Posterior vena cava (tissue), 2 donors: ENCODE measurements around the gene BEND7. TPM values are rescaled to one million over a fixed set of nuclear protein-coding genes. Genes with fewer than 3 reads are reported as not detected.
"Not testable (repeated sequence)": the region's sequence is repeated elsewhere in the genome, so short reads cannot be mapped to it uniquely, and the experiment has no call there.

Experiments
- DNase-seq: peaks from one replicate; pipeline ENCODE4 v3.0.0-alpha.2; 2020; ENCODE audit warnings: low spot score
- intact Hi-C, 2 donors: fragments of 100-400 bp; cut with DNase I; formaldehyde crosslinking; loops; one replicate each; pipeline versions ENCODE4 v1.14.1 to v1.14.2; 2022 to 2023
- total RNA-seq, 2 donors: library from RNA; stranded (reverse); fragmentation: NEBNext Ultra II Directional; extraction: Animal tissue kit (Norgen Biotek cat#: 25700); gene quantifications; one replicate each; pipeline ENCODE4 v1.2.1, GENCODE V29; 2021
- donor health status: DM: yes; HTN: yes; CAD: no.
- donor health status: DM: yes; HTN: yes; CAD: no.

BEND7 gene
- total RNA-seq, 2 donors from 2014 or later, result 10.1 to 21.7 TPM

DNA sequence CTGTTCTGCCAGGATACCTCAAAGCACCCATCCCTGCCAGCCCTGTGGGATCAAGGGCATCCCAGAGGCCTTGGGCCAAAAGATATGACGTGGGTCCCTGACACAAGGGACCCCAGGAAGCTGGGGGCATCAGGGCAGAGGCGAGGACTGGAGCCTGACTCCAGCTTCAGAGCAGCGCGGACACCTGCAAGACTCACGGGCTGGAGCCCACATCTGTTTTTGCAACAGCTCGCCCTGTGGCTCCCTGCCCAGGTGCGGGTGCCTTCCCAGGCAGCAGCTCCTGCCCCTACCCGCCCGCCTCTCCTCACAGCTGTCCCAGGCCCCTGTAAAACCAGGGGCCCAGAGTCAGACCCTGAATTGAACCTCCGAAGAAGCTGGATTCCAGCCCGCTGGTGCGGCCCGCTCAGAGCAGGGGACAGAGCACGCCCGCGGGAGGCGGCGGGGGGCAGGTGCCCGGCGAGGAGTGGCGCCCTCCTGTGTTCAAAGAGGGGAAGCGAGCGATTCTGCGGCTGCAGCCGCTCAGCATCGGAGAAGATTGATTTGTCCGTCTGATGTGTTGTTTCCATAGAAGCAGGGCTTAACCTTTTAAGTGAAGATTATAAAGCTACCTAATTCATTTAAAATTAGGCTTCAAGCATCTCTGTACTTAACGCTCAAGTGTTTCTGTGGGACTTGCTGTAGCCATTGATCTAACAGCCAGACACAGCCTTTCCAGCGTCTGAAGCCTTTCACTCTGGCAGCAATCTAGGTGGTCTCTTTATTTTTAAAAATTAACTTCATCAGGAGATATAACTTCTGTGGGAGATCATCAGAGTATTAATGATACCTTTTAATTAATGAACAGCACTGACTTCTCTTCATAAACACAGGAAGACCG lies 88.4 kb downstream of the BEND7 start:
- intact Hi-C loops, result no loop called here
- DNase-seq, result peak; percentile 86

DNA sequence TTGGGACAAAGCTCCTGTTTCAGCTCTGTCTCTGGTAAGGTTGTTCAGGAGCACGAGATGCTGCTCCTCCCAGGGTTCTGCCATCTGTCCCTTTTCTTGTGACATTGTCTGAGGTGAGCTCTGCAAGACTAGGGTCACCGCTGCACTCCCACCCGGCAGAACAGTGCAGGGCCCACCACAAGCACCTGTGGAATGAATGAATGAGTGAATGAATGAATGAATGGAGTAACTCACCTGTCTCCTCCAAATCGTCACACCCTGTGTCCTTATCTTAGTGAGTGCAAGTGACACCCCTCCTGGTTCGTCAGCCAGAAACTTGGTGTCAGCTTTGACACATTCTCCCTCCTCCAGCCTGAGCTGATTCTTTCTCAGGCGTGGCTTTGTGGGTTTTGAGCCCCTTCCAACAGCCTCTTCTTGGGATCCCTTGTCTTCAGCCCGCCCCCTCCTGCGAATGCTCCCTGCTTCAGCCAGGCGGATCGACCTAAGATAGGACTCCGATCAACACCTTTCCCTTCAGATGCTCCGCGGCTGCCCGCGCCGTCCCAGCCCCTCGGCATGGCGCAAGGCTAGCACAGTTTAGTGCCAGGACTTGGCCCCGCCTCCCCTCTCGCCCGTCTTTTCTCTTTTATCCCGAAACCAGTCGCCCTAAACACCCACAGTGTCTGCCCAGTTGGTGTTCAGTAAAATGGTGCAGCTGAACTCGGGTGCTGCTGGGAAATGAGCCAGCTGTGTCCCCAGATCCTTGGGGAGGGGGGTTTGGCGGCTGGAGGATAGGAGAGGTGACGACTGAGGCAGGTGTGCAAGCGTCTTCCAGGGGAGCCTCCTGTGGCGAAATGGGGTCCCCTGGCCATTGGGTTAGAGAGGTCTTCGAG lies 89.3 kb downstream of the BEND7 start:
- intact Hi-C loops, result no loop called here
- peak; percentile 84 for DNase-seq

DNA sequence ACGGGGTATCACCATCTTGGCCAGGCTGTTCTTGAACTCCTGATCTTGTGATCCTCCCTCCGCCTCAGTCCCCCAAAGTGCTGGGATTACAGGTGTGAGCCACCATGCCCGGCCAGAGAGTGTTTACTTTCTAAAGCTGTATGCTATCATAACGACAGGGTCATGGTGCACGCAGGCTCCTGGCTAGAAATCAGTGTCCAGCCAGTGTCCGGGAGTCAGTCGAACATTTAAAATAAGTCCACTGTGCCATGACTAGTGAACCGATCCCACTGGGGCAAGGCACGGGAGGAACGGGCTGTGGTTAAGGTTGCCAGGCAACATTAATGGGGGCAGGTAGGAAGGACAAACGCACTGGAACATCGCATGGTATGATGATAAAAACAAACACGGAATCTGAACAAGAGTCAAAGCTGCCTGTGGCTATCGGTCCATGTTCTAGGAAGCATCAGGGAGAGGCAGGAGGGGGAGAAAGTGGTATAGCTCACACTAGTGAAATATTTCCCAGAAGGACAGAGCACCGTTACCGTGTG lies 91.7 kb downstream of the BEND7 start:
- intact Hi-C loops, result no loop called here
- no peak for DNase-seq

DNA sequence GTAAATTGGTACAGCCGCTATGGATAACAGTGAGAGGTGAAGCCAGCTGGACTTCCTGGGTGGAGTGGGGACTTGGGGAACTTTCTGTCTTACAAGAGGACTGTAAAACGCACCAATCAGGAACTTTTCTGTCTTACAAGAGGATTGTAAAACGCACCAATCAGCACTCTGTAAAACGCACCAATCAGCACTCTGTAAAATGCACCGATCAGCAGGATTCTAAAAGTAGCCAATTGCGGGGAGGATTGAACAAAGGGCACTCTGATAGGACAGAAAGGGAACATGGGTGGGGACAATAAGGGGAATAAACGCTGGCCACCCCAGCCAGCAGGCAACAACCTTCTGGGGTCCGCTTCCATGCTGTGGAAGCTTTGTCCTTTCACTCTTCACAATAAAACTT lies 100.9 kb downstream of the BEND7 start:
- DNase-seq, intact Hi-C loops: not testable (repeated sequence)

DNA sequence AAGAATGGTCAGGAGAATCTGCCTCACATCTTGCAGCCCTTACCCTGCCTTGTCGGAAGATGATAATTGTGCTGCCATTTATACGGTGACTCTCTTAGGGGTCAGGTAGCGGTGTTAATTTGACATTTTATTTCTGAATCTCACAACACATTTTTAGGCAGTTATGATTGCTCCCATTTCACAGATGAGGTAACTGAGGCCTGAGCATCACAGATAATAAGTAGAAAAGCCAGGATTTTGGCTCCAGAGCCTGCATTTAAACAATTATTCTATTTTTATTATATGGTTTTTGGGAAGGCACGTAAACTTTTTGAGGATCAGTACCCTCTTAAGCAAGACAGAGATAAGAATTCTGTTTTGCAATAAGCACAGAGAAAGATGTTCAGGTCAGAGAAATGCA lies 103.4 kb downstream of the BEND7 start:
- intact Hi-C loops, result no loop called here
- no peak for DNase-seq

DNA sequence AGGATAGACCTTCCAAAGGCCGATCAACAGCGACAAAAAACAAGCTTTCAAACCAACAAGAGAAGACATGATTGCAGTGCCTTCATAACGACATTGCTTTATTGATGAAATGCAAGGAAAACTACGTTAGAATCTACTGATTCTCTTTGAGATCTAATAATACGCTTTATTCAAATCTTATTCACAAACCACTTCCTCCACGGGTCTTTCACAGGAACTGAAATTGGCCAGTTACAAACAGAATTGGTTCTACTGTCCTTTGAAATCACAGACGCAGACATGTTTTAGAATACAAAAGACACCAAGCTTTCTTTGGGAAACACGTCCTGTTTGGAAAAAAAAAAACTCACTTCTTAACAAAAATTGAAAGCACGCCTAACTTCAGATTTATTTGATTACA lies 106.0 kb downstream of the BEND7 start:
- DNase-seq, result no peak
- intact Hi-C loops, result no loop called here

DNA sequence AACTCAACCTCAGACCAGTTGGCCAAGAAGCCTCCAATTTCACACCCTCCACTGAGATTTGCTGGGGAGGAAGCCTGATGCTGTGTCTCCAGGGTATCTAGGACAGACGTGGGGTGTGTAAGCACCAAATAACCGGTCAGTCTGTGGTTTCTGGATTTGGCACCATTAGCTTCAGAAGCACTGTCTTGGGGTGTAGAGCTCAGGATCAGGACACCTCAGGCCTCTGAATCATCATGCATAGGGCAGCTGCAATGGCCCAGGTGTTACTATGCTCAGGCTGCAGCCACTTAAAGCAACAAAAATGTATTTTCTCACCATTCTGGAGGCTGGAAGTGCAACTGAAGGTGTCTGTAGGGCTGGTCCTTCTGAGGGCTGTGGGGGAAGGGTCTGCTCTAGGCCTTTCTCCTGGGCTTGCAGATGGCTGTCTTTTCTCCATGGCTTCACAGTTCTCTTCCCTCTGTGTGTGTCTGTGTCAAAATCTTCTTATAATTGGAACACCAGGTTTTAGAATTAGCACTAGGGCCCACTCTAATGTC lies 107.4 kb downstream of the BEND7 start:
- no peak for DNase-seq
- intact Hi-C loops, result no loop called here

DNA sequence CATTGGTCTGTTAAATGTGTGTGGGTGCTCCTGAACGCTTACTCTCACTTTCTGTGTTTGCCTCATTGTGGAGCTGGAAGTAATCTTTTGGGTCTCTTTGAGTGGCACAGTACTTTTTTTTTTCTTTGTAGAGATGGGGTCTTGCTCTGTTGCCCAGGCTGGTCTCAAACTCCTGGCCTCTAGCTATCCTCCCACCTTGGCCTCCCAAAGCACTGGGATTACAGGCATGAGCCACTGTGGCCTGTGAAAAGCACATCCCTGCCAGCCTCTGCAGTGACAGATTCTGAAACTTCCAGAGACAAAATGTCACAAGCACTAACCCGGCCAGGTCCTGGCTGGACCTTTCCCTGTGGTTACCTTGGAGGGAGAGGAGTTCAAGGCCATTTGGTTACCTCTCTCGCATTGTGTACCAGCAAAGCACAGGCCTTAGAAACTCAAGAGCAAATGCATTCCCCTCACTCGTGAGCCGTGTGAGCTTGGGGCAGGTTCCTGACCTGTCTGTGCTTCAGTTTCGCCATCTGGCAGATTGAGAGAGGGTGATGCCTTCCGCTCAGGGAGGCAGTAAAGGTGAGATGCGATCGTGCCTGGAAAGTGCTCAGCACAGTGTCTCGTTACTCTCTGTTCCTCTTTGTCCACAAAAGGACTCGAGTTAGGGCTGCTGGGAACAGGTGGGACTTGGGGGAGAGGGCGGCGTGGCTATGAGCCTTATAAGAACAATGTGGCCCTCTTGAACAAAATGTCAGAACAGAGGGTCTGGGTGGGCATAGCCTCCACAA lies 108.1 kb downstream of the BEND7 start:
- intact Hi-C loops, result no loop called here
- no peak for DNase-seq

DNA sequence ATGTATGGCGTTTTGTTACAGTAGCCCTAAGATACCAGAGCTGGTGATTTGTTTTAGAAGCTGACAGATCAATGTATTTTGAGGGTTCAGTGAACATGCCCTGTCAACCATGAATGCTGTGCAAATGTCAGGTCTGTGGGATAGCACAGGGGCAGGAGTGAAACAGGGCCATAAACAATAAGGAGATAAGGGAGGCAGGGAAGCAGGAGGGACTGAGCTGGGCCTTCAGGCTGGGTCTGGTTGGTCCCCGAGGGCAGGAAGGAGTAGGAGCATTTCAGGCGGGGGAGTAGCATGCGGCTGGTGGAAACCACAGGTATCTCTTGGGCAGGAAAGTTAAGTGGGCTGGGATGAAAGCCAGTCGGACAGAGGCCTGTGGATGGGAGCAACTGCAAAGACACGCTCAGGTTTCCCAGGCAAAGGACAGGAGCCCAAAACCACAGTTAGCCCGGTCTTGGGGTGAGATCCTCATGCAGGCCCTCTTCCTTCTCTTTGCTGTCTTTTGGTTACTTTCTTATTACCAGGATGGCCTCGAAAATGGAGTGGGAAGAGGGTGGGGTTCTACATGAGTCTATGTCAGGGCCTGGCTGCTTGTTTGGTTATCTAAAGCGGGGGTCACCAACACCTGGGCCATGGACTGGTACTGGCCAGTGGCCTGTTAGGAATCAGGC lies 111.2 kb downstream of the BEND7 start:
- intact Hi-C loops, result no loop called here
- no peak for DNase-seq

DNA sequence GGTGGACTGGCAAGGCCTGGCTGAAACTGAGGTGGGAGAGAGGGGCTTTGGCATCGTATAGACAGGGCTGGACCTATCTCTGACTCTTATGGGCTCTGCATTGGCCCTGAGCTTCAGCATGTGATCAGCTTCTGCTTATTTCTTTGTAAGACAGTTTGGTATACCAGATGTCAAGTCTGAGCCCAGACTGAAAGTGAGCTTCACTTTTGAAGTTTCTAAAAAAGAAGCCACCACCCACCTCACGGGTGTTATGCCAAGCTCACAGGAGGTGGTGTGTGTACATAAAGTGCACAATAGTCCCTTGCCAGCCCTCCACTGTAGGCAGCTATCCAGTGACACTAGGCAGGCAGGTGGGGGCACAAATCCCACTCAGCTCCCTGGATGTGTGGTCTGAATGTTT lies 112.1 kb downstream of the BEND7 start:
- intact Hi-C loops, result no loop called here
- no peak for DNase-seq

DNA sequence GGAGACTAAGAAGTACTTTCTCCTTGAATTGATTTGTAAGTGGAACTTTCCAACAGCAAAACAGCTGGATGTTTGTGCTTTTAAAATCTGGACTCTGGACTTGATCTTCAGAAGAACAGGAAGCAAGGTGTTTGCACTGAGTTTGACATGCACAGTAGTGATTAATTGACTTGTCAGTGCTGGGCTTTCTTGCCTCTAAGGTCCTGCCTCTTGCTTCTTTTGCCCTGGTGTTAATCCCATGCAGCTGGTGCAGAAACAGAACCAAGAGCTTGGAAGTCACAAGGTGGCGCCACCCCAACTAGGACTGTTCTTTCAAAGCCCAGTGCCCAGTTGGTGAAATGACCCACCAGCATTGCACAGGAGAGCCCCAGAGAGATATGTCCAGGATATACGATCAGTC lies 114.0 kb downstream of the BEND7 start:
- intact Hi-C loops, result no loop called here
- no peak for DNase-seq

DNA sequence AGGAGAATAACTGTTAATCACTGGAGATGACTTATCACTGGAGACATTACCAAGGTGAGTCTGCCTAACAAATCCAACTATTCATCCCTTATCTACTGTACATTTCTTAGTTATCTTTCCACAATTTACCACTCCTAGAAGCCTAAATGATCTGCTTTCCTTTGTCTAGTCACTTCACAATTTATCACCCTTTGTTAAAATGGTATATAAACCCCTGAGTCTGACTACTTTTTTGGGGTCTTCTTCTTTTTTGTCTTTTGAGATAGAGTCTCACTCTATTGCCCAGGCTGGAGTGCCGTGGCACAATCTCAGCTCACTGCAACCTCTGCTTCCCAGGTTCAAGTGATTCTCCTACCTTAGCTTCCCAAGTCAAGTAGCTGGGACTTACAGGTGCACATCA lies 114.7 kb downstream of the BEND7 start:
- no peak for DNase-seq
- intact Hi-C loops, result no loop called here

DNA sequence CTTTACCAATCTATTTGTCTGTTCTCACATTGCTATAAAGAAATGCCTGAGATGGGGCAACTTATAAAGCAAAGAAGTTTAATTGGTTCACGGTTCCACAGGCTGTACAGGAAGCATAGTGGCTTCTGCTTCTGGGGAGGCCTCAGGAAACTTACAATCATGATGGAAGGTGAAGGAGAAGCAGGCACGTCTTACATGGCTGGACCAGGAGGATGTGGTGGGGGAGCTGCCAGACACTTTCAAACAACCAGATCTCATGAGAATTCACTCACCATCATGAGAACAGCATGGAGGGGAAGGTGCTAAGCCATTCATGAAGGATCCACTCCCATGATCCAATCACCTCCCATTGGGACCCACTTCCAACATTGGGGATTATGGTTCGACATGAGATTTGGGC lies 115.9 kb downstream of the BEND7 start:
- intact Hi-C loops, result no loop called here
- DNase-seq, result no peak

DNA sequence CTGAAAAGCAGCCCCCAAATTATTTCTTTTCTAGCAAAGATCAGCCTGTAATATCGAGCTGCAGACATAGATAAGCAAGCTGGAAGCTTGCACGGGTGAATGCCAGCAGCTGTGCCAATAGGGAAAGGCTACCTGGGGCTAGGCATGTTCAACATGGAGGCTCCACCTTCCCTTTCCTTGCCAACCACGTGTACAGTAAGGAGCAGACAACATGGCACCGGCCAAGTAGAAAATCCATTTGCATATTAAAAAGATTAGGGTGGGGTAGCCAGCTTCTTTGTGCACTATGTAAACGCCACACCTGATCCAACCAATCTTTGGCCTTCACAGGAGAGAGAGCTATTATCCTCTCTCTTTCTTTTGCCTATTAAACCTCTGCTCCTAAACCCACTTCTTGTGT lies 124.0 kb downstream of the BEND7 start:
- no peak for DNase-seq
- intact Hi-C loops, result no loop called here

DNA sequence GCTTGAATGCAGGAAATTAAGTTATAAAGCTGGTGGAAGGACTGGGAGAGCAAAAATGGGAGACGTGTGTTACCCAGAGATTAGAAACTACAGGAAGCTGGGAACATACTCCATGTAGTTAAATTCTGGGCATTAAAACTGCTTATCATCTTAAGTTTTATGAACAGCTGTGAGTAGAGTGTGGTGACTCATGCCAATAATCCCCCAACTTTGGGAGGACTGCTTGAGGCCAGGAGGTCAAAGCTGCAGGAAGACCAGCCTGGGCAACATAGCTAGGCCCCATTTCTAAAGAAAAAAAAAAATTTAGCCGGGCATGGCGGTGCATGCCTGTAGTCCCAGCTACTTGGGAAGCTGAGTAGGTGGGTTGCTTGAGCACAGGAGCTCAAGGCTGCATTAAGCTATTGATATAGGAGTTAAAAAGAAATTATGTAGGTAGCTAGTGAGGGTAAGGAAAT lies 124.5 kb downstream of the BEND7 start:
- no peak for DNase-seq
- intact Hi-C loops, result no loop called here

DNA sequence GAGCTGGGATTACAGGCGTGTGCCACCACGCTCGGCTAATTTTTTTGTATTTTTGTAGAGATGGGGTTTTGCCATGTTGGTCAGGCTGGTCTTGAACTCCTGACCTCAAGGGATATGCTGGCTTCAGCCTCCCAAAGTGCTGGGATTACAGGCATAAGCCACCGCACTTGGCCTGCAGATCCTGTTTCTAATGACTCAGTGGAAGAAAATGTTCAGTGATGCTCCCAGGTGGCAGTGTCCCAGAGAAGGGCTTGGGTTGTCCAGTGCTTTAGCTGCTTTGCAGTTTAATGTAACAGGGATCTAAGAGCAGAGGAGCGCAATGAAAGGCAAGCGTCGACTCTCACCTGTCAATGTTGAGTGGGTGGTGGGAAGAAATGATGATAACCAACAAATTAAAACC lies 125.4 kb downstream of the BEND7 start:
- DNase-seq, intact Hi-C loops: not testable (repeated sequence)

DNA sequence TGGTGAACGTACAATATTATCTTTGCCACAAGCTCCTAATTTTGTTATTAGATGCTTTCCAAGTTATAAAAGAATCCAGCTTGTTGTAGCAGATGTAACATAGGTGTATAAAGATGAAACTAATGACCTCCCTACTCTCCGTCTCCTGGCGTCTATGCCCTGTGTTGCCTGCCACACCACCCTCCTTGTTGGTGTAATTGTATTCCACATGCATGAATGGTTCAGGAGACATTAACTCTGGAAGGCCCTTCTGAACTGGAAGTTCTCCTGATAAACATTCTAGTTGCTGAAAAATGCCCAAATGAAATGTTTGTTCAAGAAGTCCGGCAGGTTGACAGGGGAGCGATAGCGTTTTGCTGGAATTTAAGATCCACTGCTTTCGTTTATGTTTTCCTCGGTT lies 126.8 kb downstream of the BEND7 start:
- no peak for DNase-seq
- intact Hi-C loops, result no loop called here

DNA sequence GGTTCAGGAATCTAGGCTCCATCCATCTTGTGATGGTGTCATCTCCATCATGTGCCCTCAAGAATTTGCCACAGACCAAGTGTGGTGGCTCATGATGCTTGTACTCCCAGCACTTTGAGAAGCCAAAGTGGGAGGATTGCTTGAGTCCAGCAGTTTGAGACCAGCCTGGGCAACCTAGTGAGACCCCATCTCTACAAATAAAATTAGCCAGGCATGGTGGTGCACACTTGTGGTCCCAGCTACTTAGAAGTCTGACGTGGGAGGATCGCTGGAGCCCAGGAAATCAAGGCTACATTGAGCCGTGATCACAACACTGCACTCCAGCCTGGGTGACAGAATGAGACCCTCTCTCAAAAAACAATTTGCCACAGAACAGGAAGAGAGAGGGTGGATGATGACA lies 127.7 kb downstream of the BEND7 start:
- no peak for DNase-seq
- intact Hi-C loops, result no loop called here
